ENCODE results near the gene PLPP2.

Gene PLPP2

GRCh38 chr19:325937-326565 is 34.8 kb upstream of the PLPP2 start:
- Mint-ChIP-seq H3K4me1 (no peaks in the 10 kb centered on the region), H3K9me3 (peaks cover 6% of the 10 kb centered on the region), H3K27me3 (no peaks in the 10 kb centered on the region), H3K36me3 (peaks cover 34% of the 10 kb centered on the region), H3K4me3 (no peak overlapping the region), H3K27ac (no peak overlapping the region)
- DNase-seq (ENCODE audit: low spot score in 2 of 2), result no peak
- ATAC-seq (ENCODE audit: low read depth), result no peak

- peaks cover 6% of the 10 kb centered on the region for H3K9me3 Mint-ChIP-seq
- H3K4me1 Mint-ChIP-seq, result no peaks in the 10 kb centered on the region
- H3K27ac Mint-ChIP-seq, result no peak overlapping the region
- DNase-seq (ENCODE audit: low spot score in 2 of 2) (no peak), ATAC-seq (ENCODE audit: low read depth) (no peak)
- no peak overlapping the region for H3K4me3 Mint-ChIP-seq
- no peaks in the 10 kb centered on the region for H3K27me3 Mint-ChIP-seq
- H3K36me3 Mint-ChIP-seq, result peaks cover 35% of the 10 kb centered on the region
Measured at GRCh38 chr19:325173-325936, 34.2 kb upstream of the PLPP2 start.

GRCh38 chr19:324716-325115 is 33.5 kb upstream of the PLPP2 start:
- Mint-ChIP-seq H3K36me3 (peaks cover 39% of the 10 kb centered on the region), H3K27ac (no peak overlapping the region)

GRCh38 chr19:322616-323015 is 31.4 kb upstream of the PLPP2 start:
- H3K36me3 Mint-ChIP-seq, result peaks cover 33% of the 10 kb centered on the region
- ATAC-seq (ENCODE audit: low read depth), result no peak
- DNase-seq (ENCODE audit: low spot score in 2 of 2), result no peak
- no peaks in the 10 kb centered on the region for H3K4me1 Mint-ChIP-seq
- no peak overlapping the region for H3K27ac Mint-ChIP-seq
- no peaks in the 10 kb centered on the region for H3K27me3 Mint-ChIP-seq
- peaks cover 5% of the 10 kb centered on the region for H3K9me3 Mint-ChIP-seq
- H3K4me3 Mint-ChIP-seq, result no peak overlapping the region

More at GRCh38 chr19:324716-325115, 33.5 kb upstream of the PLPP2 start:
- ATAC-seq (ENCODE audit: low read depth), result no peak
- no peak for DNase-seq (ENCODE audit: low spot score in 2 of 2)
- Mint-ChIP-seq H3K4me1 (no peaks in the 10 kb centered on the region), H3K9me3 (peaks cover 6% of the 10 kb centered on the region), H3K4me3 (no peak overlapping the region), H3K27me3 (no peaks in the 10 kb centered on the region)

- DNase-seq (ENCODE audit: low spot score in 2 of 2) (no peak), ATAC-seq (ENCODE audit: low read depth) (no peak)
- no peak overlapping the region for H3K4me3 Mint-ChIP-seq
- peaks cover 3% of the 10 kb centered on the region for H3K4me1 Mint-ChIP-seq
- H3K36me3 Mint-ChIP-seq, result peaks cover 48% of the 10 kb centered on the region
- H3K9me3 Mint-ChIP-seq, result peaks cover 8% of the 10 kb centered on the region
- no peaks in the 10 kb centered on the region for H3K27me3 Mint-ChIP-seq
- H3K27ac Mint-ChIP-seq, result no peak overlapping the region
Measured at GRCh38 chr19:318509-318774, 27.2 kb upstream of the PLPP2 start.

- no peak overlapping the region for H3K27ac Mint-ChIP-seq
- H3K4me3 Mint-ChIP-seq, result no peak overlapping the region
- no peak for DNase-seq (ENCODE audit: low spot score in 2 of 2)
- H3K9me3 Mint-ChIP-seq, result peaks cover 8% of the 10 kb centered on the region
- H3K36me3 Mint-ChIP-seq, result peaks cover 50% of the 10 kb centered on the region
- no peaks in the 10 kb centered on the region for H3K27me3 Mint-ChIP-seq
- ATAC-seq (ENCODE audit: low read depth), result no peak
- H3K4me1 Mint-ChIP-seq, result peaks cover 3% of the 10 kb centered on the region
Measured at GRCh38 chr19:317710-318508, 26.7 kb upstream of the PLPP2 start.

GRCh38 chr19:315811-316210 is 24.6 kb upstream of the PLPP2 start:
- H3K4me1 Mint-ChIP-seq, result peaks cover 3% of the 10 kb centered on the region
- no peak for ATAC-seq (ENCODE audit: low read depth)
- H3K9me3 Mint-ChIP-seq, result peaks cover 8% of the 10 kb centered on the region
- H3K27ac Mint-ChIP-seq, result no peak overlapping the region
- H3K27me3 Mint-ChIP-seq, result no peaks in the 10 kb centered on the region
- no peak for DNase-seq (ENCODE audit: low spot score in 2 of 2)
- H3K36me3 Mint-ChIP-seq, result peaks cover 49% of the 10 kb centered on the region
- H3K4me3 Mint-ChIP-seq, result no peak overlapping the region

GRCh38 chr19:313988-314815 is 23.0 kb upstream of the PLPP2 start:
- DNase-seq (ENCODE audit: low spot score in 2 of 2), result no peak
- Mint-ChIP-seq H3K4me1 (peaks cover 6% of the 10 kb centered on the region), H3K4me3 (no peak overlapping the region), H3K9me3 (peaks cover 8% of the 10 kb centered on the region), H3K27ac (no peak overlapping the region), H3K27me3 (no peaks in the 10 kb centered on the region), H3K36me3 (peaks cover 40% of the 10 kb centered on the region)
- ATAC-seq (ENCODE audit: low read depth), result no peak

- Mint-ChIP-seq H3K9me3 (peaks cover 7% of the 10 kb centered on the region), H3K36me3 (peaks cover 37% of the 10 kb centered on the region), H3K27ac (no peak overlapping the region)
Measured at GRCh38 chr19:313169-313987, 22.2 kb upstream of the PLPP2 start.

GRCh38 chr19:311813-312261 is 20.6 kb upstream of the PLPP2 start:
- Mint-ChIP-seq H3K27me3 (no peaks in the 10 kb centered on the region), H3K9me3 (peaks cover 3% of the 10 kb centered on the region), H3K4me1 (peaks cover 6% of the 10 kb centered on the region), H3K27ac (no peak overlapping the region), H3K4me3 (no peak overlapping the region), H3K36me3 (peaks cover 35% of the 10 kb centered on the region)
- ATAC-seq (ENCODE audit: low read depth) (no peak), DNase-seq (ENCODE audit: low spot score in 2 of 2) (no peak)

More at GRCh38 chr19:313169-313987, 22.2 kb upstream of the PLPP2 start:
- Mint-ChIP-seq H3K4me1 (peaks cover 6% of the 10 kb centered on the region), H3K27me3 (no peaks in the 10 kb centered on the region), H3K4me3 (no peak overlapping the region)
- ATAC-seq (ENCODE audit: low read depth) (no peak), DNase-seq (ENCODE audit: low spot score in 2 of 2) (no peak)

- peaks cover 34% of the 10 kb centered on the region for H3K36me3 Mint-ChIP-seq
- no peaks in the 10 kb centered on the region for H3K27me3 Mint-ChIP-seq
- no peak overlapping the region for H3K27ac Mint-ChIP-seq
- H3K4me3 Mint-ChIP-seq, result no peak overlapping the region
- peaks cover 3% of the 10 kb centered on the region for H3K9me3 Mint-ChIP-seq
- peaks cover 6% of the 10 kb centered on the region for H3K4me1 Mint-ChIP-seq
- ATAC-seq (ENCODE audit: low read depth) (no peak), DNase-seq (ENCODE audit: low spot score in 2 of 2) (no peak)
Measured at GRCh38 chr19:310781-311496, 19.7 kb upstream of the PLPP2 start.

GRCh38 chr19:310141-310651 is 19.0 kb upstream of the PLPP2 start:
- Mint-ChIP-seq H3K27ac (no peak overlapping the region), H3K27me3 (no peaks in the 10 kb centered on the region), H3K4me1 (peaks cover 2% of the 10 kb centered on the region), H3K9me3 (no peaks in the 10 kb centered on the region), H3K4me3 (no peak overlapping the region), H3K36me3 (peaks cover 35% of the 10 kb centered on the region)
- ATAC-seq (ENCODE audit: low read depth) (no peak), DNase-seq (ENCODE audit: low spot score in 2 of 2) (no peak)
